ENCODE results near the gene ADAMTS9.

ADAMTS9 gene

DNA sequence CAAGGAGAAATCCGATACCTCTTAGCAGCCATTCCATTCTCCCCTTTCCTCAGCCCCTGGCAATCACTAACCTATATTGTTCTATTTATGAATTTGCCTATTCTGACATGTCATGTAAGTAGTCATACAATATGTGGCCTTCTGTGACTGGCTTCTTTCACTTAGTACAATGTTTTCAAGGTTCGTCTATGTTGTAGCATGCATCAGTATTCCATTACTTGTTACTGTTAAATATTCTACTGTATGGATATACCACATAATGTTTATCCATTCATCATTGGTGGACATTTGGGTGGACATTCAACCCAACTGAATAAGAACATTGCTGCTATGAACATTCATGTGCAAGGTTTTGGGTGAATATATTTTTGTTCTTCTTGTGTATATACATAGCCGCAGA lies 23.4 kb downstream of the ADAMTS9 start:
- Histone ChIP-seq H3K4me2 (ENCODE audit: low read depth, low read length, poor library complexity, severe bottlenecking) (no peak overlapping the region), H3K9ac (ENCODE audit: low read depth, low read length, poor library complexity, severe bottlenecking) (no peak overlapping the region), H3K27me3 (ENCODE audit: insufficient read depth, low read length, poor library complexity, severe bottlenecking) (no peaks in the 10 kb centered on the region), H4K20me1 (ENCODE audit: insufficient read depth, low read length, poor library complexity, severe bottlenecking) (no peaks in the 10 kb centered on the region), H2AFZ (ENCODE audit: low read length) (no peak overlapping the region), H3K9me2 (replicated peaks; ENCODE audit: low read depth, low read length) (no peaks in the 10 kb centered on the region), H3F3A (ENCODE audit: low read depth) (no peaks in the 10 kb centered on the region), H3K4me1 (ENCODE audit: insufficient read depth, low read length, poor library complexity, severe bottlenecking) (no peaks in the 10 kb centered on the region), H3K36me3 (ENCODE audit: insufficient read depth, low read length) (no peaks in the 10 kb centered on the region), H3K4me3 (ENCODE audit: low read length, poor library complexity, severe bottlenecking) (no peak overlapping the region), H3K79me2 (ENCODE audit: insufficient read depth, low read length) (no peaks in the 10 kb centered on the region), H3K9me3 (ENCODE audit: insufficient read depth, low read depth, low read length) (peaks cover 2% of the 10 kb centered on the region; the same call in 1 of the 2 replicates)
- TF ChIP-seq EZH2phosphoT487 (IDR thresholded peaks at IDR 0.05; ENCODE audit: borderline replicate concordance): no peak
- TF ChIP-seq, protein P1, sequence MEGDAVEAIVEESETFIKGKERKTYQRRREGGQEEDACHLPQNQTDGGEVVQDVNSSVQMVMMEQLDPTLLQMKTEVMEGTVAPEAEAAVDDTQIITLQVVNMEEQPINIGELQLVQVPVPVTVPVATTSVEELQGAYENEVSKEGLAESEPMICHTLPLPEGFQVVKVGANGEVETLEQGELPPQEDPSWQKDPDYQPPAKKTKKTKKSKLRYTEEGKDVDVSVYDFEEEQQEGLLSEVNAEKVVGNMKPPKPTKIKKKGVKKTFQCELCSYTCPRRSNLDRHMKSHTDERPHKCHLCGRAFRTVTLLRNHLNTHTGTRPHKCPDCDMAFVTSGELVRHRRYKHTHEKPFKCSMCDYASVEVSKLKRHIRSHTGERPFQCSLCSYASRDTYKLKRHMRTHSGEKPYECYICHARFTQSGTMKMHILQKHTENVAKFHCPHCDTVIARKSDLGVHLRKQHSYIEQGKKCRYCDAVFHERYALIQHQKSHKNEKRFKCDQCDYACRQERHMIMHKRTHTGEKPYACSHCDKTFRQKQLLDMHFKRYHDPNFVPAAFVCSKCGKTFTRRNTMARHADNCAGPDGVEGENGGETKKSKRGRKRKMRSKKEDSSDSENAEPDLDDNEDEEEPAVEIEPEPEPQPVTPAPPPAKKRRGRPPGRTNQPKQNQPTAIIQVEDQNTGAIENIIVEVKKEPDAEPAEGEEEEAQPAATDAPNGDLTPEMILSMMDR (conservative IDR thresholded peaks at IDR 0.05; ENCODE audit: low read length): no peak

DNA sequence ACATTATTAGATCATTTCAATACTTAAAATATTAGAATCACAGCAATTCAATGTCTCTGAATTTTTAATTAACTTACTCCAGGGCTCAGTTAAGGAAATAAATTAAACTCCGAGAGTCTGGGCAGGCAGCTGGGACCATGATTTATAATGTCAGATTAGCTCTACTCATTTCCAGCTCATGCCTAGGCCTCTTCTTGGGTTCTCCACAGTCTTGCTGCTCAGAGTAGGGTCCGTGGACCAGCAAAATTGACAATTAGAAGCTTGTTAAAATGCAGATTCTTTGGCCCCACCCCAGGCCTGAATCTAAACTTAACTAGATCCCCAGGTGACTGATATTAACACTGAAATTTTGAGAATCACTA lies 28.2 kb downstream of the ADAMTS9 start:
- H2AFZ ChIP-seq (ENCODE audit: low read length): no peak overlapping the region

DNA sequence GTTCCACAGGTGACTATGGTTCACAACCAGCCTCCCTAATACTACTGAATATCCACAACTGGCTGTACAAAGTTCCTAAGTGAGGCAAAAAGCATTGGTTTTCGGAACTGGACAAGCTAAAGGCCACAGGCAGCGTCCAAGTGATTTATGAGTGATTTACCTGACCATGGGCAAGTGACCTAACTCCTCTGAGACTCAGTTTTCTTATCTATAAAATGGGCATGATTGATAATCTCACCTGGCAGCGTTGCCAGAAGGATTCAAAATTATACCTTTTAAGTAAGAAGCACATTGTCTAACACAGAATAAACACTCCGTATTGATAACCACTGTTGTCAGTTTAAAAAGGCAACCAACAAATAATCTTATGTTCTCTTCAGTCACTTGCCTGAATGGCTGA lies 29.8 kb downstream of the ADAMTS9 start:
- no peaks in the 10 kb centered on the region for H4K20me1 ChIP-seq (ENCODE audit: insufficient read depth, low read length, poor library complexity, severe bottlenecking)
- no peaks in the 10 kb centered on the region for H3K79me2 ChIP-seq (ENCODE audit: insufficient read depth, low read length)
- H3K4me2 ChIP-seq (ENCODE audit: low read depth, low read length, poor library complexity, severe bottlenecking): no peak overlapping the region
- no peaks in the 10 kb centered on the region for H3K36me3 ChIP-seq (ENCODE audit: insufficient read depth, low read length)
- no peaks in the 10 kb centered on the region for H3K27me3 ChIP-seq (ENCODE audit: insufficient read depth, low read length, poor library complexity, severe bottlenecking)
- 0 out of 2 replicates have a peak, but pooled peaks cover 4% of the 10 kb centered on the region for H3K9me2 ChIP-seq (replicated peaks; ENCODE audit: low read depth, low read length)
- TF ChIP-seq, protein P1 (conservative IDR thresholded peaks at IDR 0.05; ENCODE audit: low read length): no peak
- TF ChIP-seq EZH2phosphoT487 (IDR thresholded peaks at IDR 0.05; ENCODE audit: borderline replicate concordance): no peak
- H3K4me3 ChIP-seq (ENCODE audit: low read length, poor library complexity, severe bottlenecking): no peak overlapping the region
- H2AFZ ChIP-seq (ENCODE audit: low read length): no peak overlapping the region
- no peak overlapping the region for H3K9ac ChIP-seq (ENCODE audit: low read depth, low read length, poor library complexity, severe bottlenecking)
- no peaks in the 10 kb centered on the region; the same call in 1 of the 2 replicates for H3K9me3 ChIP-seq (ENCODE audit: insufficient read depth, low read depth, low read length)
- no peaks in the 10 kb centered on the region for H3K4me1 ChIP-seq (ENCODE audit: insufficient read depth, low read length, poor library complexity, severe bottlenecking)
- no peaks in the 10 kb centered on the region for H3F3A ChIP-seq (ENCODE audit: low read depth)

More for the DNA sequence above, 28.2 kb downstream of the ADAMTS9 start:
- Histone ChIP-seq H4K20me1 (ENCODE audit: insufficient read depth, low read length, poor library complexity, severe bottlenecking) (no peaks in the 10 kb centered on the region), H3K4me1 (ENCODE audit: insufficient read depth, low read length, poor library complexity, severe bottlenecking) (no peaks in the 10 kb centered on the region), H3K27me3 (ENCODE audit: insufficient read depth, low read length, poor library complexity, severe bottlenecking) (no peaks in the 10 kb centered on the region), H3K9ac (ENCODE audit: low read depth, low read length, poor library complexity, severe bottlenecking) (no peak overlapping the region), H3K9me3 (ENCODE audit: insufficient read depth, low read depth, low read length) (no peaks in the 10 kb centered on the region; the same call in 1 of the 2 replicates), H3F3A (ENCODE audit: low read depth) (no peaks in the 10 kb centered on the region), H3K36me3 (ENCODE audit: insufficient read depth, low read length) (no peaks in the 10 kb centered on the region), H3K4me3 (ENCODE audit: low read length, poor library complexity, severe bottlenecking) (no peak overlapping the region), H3K79me2 (ENCODE audit: insufficient read depth, low read length) (no peaks in the 10 kb centered on the region), H3K9me2 (replicated peaks; ENCODE audit: low read depth, low read length) (0 out of 2 replicates have a peak, but pooled peaks cover 4% of the 10 kb centered on the region), H3K4me2 (ENCODE audit: low read depth, low read length, poor library complexity, severe bottlenecking) (no peak overlapping the region)
- TF ChIP-seq EZH2phosphoT487 (IDR thresholded peaks at IDR 0.05; ENCODE audit: borderline replicate concordance): no peak

DNA sequence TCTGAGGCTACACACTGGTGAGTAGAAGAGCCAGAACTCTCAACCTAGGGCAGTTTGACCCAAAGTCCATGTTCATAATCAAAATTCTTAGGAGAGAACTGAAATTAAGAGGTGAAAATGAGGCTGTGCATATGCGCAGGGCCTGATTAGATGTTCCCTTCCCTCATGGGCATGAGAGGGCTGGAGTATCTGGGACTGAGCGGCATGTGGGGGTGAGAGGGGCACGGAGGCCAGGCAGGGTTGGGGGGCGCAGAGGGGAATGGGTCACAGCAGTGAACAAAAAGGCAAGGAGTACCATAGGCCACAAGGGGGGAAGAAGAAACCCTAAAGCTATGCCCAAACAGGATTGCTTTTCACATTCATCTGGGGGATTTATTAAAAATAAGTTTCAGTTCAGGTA lies 31.3 kb downstream of the ADAMTS9 start:
- Histone ChIP-seq H3F3A (ENCODE audit: low read depth) (no peaks in the 10 kb centered on the region), H3K9me3 (ENCODE audit: insufficient read depth, low read depth, low read length) (no peaks in the 10 kb centered on the region), H3K79me2 (ENCODE audit: insufficient read depth, low read length) (no peaks in the 10 kb centered on the region), H3K9me2 (replicated peaks; ENCODE audit: low read depth, low read length) (0 out of 2 replicates have a peak, but pooled peaks cover 4% of the 10 kb centered on the region), H2AFZ (ENCODE audit: low read length) (no peak overlapping the region), H3K36me3 (ENCODE audit: insufficient read depth, low read length) (no peaks in the 10 kb centered on the region), H3K9ac (ENCODE audit: low read depth, low read length, poor library complexity, severe bottlenecking) (no peak overlapping the region), H3K4me1 (ENCODE audit: insufficient read depth, low read length, poor library complexity, severe bottlenecking) (no peaks in the 10 kb centered on the region), H3K27me3 (ENCODE audit: insufficient read depth, low read length, poor library complexity, severe bottlenecking) (no peaks in the 10 kb centered on the region), H4K20me1 (ENCODE audit: insufficient read depth, low read length, poor library complexity, severe bottlenecking) (no peaks in the 10 kb centered on the region), H3K4me2 (ENCODE audit: low read depth, low read length, poor library complexity, severe bottlenecking) (no peak overlapping the region), H3K4me3 (ENCODE audit: low read length, poor library complexity, severe bottlenecking) (no peak overlapping the region)
- no peak for TF ChIP-seq EZH2phosphoT487 (IDR thresholded peaks at IDR 0.05; ENCODE audit: borderline replicate concordance)
- TF ChIP-seq, protein P1 (conservative IDR thresholded peaks at IDR 0.05; ENCODE audit: low read length): no peak

All from Loucy (cell line).